Measurements from ENCODE around the gene ATG7. TPM values are rescaled to one million over a fixed set of nuclear protein-coding genes. Genes with fewer than 3 reads are reported as not detected.

ATG7 gene
- total and polyA plus RNA-seq, 10 of the 15 experiments (the other 5 are each of a cell fraction or from before 2014, with no cell fraction given) = 13.5 to 49.5 (median 26.4) TPM

GRCh38 chr3:11463591-11463990 is 191.4 kb downstream of the ATG7 start:
- DNase-seq (ENCODE audit: low read depth, low spot score) (no peak), FAIRE-seq (no peak), ATAC-seq (no peak)
- ChIA-PET SMC1A (ENCODE audit: uncharacterized antibody, unreplicated experiment) (no interaction called here), CTCF (no interaction called here), RAD21 (ENCODE audit: unreplicated experiment) (no interaction called here), POLR2A (no interaction called here)
- Histone ChIP-seq H4K20me1 (ENCODE audit: control insufficient read depth, insufficient read depth) (no peaks in the 10 kb centered on the region), H3K79me2 (ENCODE audit: control insufficient read depth, insufficient read depth, low read length) (no peaks in the 10 kb centered on the region), H3K4me3 (no peak overlapping the region), H2AFZ (ENCODE audit: control insufficient read depth, low read depth, low read length) (no peak overlapping the region), H3K9ac (ENCODE audit: control insufficient read depth, insufficient read depth, low read length) (no peak overlapping the region), H3K4me2 (ENCODE audit: control insufficient read depth, insufficient read depth) (no peak overlapping the region), H3K27me3 (replicated peaks in 1 of 2; ENCODE audit: control insufficient read depth in 2 of 2, insufficient read depth in 2 of 2, low read length in 1 of 2) (no peaks in the 10 kb centered on the region), H3K27ac (ENCODE audit: control insufficient read depth, insufficient read depth) (no peak overlapping the region), H3K36me3 (ENCODE audit: control insufficient read depth in 2 of 2, insufficient read depth in 2 of 2, low read length in 1 of 2) (no peaks in the 10 kb centered on the region), H3K9me3 (replicated peaks; ENCODE audit: control insufficient read depth, insufficient read depth, low read length) (no peaks in the 10 kb centered on the region), H3K4me1 (ENCODE audit: control insufficient read depth, insufficient read depth, low read length) (no peaks in the 10 kb centered on the region)
- in situ Hi-C loops (cut with MboI) = no loop called here
- intact Hi-C loops (cut with micrococcal nuclease; ENCODE audit: unreplicated experiment) = no loop called here
- WGBS (ENCODE audit: insufficient coverage, insufficient replicate concordance, low lambda C conversion rate, missing lambda C conversion rate) = 97% methylated on average over 2 of the region's 2 CpGs
- BruUV-seq (replicated peaks) = no TSS peak
- TF ChIP-seq EZH2 (IDR thresholded peaks at IDR 0.05; ENCODE audit: borderline replicate concordance, control insufficient read depth, low read depth, low read length) = no peak
- no peak for TF ChIP-seq CTCF (IDR thresholded peaks at IDR 0.05 in 2 of 3, conservative IDR thresholded peaks at IDR 0.05 in 1 of 3; ENCODE audit: control insufficient read depth in 2 of 3, extremely low read depth in 1 of 3, insufficient read depth in 1 of 3, low read depth in 3 of 3, low read length in 3 of 3)
- TF ChIP-seq USF1 (IDR thresholded peaks at IDR 0.05; ENCODE audit: borderline replicate concordance, extremely low read length, insufficient read depth, low read depth, low read length) = no peak
- no peak for TF ChIP-seq RBBP5 (conservative IDR thresholded peaks at IDR 0.05)
- TF ChIP-seq E2F8 (IDR thresholded peaks at IDR 0.05; ENCODE audit: low read depth, partially characterized antibody) = no peak
- no peak for TF ChIP-seq RELB (IDR thresholded peaks at IDR 0.05; ENCODE audit: low read depth)
- TF ChIP-seq NFYB (IDR thresholded peaks at IDR 0.05; ENCODE audit: insufficient read depth, low read depth, low read length) = no peak
- no peak for TF ChIP-seq SUPT20H (IDR thresholded peaks at IDR 0.05; ENCODE audit: borderline replicate concordance, control insufficient read depth, low read depth, low read length)
- TF ChIP-seq CUX1 (IDR thresholded peaks at IDR 0.05; ENCODE audit: insufficient replicate concordance, low read depth, low read length) = no peak
- no peak for TF ChIP-seq ZNF217 (IDR thresholded peaks at IDR 0.05)
